ENCODE results near the gene FTCDNL1.

DNA sequence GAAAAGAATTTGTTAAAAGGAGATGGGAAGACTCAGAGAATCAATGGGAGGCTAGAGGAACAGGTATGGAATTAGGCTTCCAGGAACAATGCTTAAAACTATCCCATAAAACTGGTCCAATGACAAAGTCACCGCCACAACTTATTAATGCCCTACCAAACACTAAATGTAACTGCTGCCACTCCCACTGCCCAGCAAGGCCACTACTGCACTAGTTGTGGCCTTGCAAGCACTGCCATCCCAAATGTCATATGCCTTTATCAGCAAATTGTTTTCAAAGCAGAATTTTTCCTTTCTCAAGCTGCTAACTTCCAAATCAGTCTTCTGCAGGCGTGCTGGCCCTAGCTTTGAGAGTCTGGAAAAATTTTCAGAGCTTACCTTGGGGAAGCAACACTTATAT lies 45.6 kb upstream of the FTCDNL1 start:
- TF ChIP-seq, protein P1, sequence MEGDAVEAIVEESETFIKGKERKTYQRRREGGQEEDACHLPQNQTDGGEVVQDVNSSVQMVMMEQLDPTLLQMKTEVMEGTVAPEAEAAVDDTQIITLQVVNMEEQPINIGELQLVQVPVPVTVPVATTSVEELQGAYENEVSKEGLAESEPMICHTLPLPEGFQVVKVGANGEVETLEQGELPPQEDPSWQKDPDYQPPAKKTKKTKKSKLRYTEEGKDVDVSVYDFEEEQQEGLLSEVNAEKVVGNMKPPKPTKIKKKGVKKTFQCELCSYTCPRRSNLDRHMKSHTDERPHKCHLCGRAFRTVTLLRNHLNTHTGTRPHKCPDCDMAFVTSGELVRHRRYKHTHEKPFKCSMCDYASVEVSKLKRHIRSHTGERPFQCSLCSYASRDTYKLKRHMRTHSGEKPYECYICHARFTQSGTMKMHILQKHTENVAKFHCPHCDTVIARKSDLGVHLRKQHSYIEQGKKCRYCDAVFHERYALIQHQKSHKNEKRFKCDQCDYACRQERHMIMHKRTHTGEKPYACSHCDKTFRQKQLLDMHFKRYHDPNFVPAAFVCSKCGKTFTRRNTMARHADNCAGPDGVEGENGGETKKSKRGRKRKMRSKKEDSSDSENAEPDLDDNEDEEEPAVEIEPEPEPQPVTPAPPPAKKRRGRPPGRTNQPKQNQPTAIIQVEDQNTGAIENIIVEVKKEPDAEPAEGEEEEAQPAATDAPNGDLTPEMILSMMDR (IDR thresholded peaks at IDR 0.05) = no peak
- TF ChIP-seq ZFX (IDR thresholded peaks at IDR 0.05; ENCODE audit: borderline replicate concordance) = no peak

Measured in 22Rv1 (cell line).